Smooth muscle cell (in vitro differentiated cells): ENCODE measurements around the gene SERHL2. TPM values are rescaled to one million over a fixed set of nuclear protein-coding genes. Genes with fewer than 3 reads are reported as not detected.
"Not testable (repeated sequence)": the region's sequence is repeated elsewhere in the genome, so short reads cannot be mapped to it uniquely, and the experiment has no call there.

Experiments used
- DNase-seq: peaks from one replicate; lab custom pipeline; 2025; ENCODE audit not compliant: unreplicated experiment; lab: John Stamatoyannopoulos, UW
- H2AFZ ChIP-seq: fragments of 200-600 bp; sonication (generic); 2 replicates; pipeline ENCODE4 v1.6.0; 2016; ENCODE audit warnings: antibody characterized with exemption, low read depth, mild to moderate bottlenecking
- H3F3A ChIP-seq: fragments of 200-600 bp; sonication (generic); 2 replicates; pipeline ENCODE4 v1.6.0; 2017; ENCODE audit warnings: antibody characterized with exemption, low read depth
- H3K27ac ChIP-seq: fragments of 200-600 bp; sonication (generic); 2 replicates; pipeline ENCODE4 v1.5.1; 2016; ENCODE audit warnings: low read depth, mild to moderate bottlenecking
- H3K27me3 ChIP-seq: fragments of 200-600 bp; sonication (generic); 2 replicates; pipeline ENCODE4 v1.6.1; 2016; ENCODE audit warnings: low read depth, mild to moderate bottlenecking
- H3K36me3 ChIP-seq: fragments of 200-600 bp; sonication (generic); 2 replicates; pipeline ENCODE4 v1.5.1; 2016; ENCODE audit warnings: low read depth
- H3K4me1 ChIP-seq: fragments of 200-600 bp; sonication (generic); 2 replicates; pipeline ENCODE4 v1.5.1; 2016; ENCODE audit warnings: low read depth
- H3K4me2 ChIP-seq: fragments of 200-600 bp; sonication (generic); 2 replicates; pipeline ENCODE4 v1.6.0; 2016; ENCODE audit warnings: mild to moderate bottlenecking
- H3K4me3 ChIP-seq: fragments of 200-600 bp; sonication (generic); 2 replicates; pipeline ENCODE4 v1.5.1; 2016; ENCODE audit warnings: mild to moderate bottlenecking
- H3K79me2 ChIP-seq: fragments of 200-600 bp; sonication (generic); 2 replicates; pipeline ENCODE4 v1.6.0; 2016; ENCODE audit warnings: low read depth, mild to moderate bottlenecking
- H3K9ac ChIP-seq: fragments of 200-600 bp; sonication (generic); 2 replicates; pipeline ENCODE4 v1.6.0; 2016; ENCODE audit warnings: low read depth
- H3K9me3 ChIP-seq: fragments of 200-600 bp; sonication (generic); replicated peaks from 2 replicates; pipeline ENCODE4 v1.5.1; 2016; ENCODE audit warnings: low read depth
- H4K20me1 ChIP-seq: fragments of 200-600 bp; sonication (generic); 2 replicates; pipeline ENCODE4 v1.6.0; 2016; ENCODE audit warnings: low read depth
- WGBS: methylation state at CpG from one replicate; pipeline ENCODE4 v1.1.7; 2016; ENCODE audit warnings: low lambda C conversion rate; 5-methylcytosine and 5-hydroxymethylcytosine counted together
- polyA plus RNA-seq: library from polyadenylated mRNA; unstranded; fragments of >200 nt; fragmentation: Nextera tagmentation; extraction: Ambion mirVana; gene quantifications from 2 replicates; pipeline ENCODE4 v1.2.1, GENCODE V29; 2016
- total RNA-seq: library from RNA; depleted of rRNA; stranded (reverse); fragments of >200 nt; gene quantifications from 2 replicates; pipeline ENCODE4 v1.2.3, GENCODE V29; 2014
- TF ChIP-seq, protein P1 (sequence below): fragments of 200-600 bp; sonication (generic); IDR thresholded peaks from 2 replicates; pipeline ENCODE4 v1.5.1; 2017; ENCODE audit warnings: borderline replicate concordance, mild to moderate bottlenecking, antibody characterized with exemption; ENCODE audit not compliant: insufficient read depth, poor library complexity, severe bottlenecking

SERHL2 gene
- total and polyA plus RNA-seq, 2 experiments from 2014 or later: 1.3 to 4.6 TPM

DNA sequence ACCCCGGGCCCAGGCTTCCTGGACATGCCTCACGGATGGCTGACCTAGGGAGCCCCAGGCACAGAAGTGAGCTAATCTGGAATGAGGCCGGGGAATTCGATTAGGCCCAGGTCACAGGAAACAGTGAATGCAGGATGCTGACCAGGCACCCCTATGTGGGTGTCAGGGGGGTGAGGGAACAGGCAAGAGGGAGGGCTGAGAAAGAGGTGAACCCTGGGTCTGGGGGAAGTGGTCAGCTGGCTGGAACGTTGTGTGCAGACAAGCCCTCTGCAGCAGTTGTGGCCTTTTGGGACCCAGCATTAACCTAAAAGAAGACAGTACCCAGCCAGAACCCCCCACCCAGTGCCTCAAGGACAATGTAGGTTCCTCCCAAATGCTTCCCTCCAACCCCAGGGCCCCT is 8.1 kb downstream of the SERHL2 start:
- Histone ChIP-seq H3K27me3 (no peaks in the 10 kb centered on the region), H3K9ac (no peak overlapping the region), H3F3A (no peaks in the 10 kb centered on the region), H3K79me2 (no peaks in the 10 kb centered on the region), H3K9me3 (no peaks in the 10 kb centered on the region), H3K4me3 (no peak overlapping the region), H4K20me1 (no peaks in the 10 kb centered on the region), H3K27ac (no peak overlapping the region), H3K4me1 (no peaks in the 10 kb centered on the region), H2AFZ (no peak overlapping the region), H3K4me2 (no peak overlapping the region), H3K36me3 (no peaks in the 10 kb centered on the region)
- no peak for DNase-seq
- TF ChIP-seq, protein P1, sequence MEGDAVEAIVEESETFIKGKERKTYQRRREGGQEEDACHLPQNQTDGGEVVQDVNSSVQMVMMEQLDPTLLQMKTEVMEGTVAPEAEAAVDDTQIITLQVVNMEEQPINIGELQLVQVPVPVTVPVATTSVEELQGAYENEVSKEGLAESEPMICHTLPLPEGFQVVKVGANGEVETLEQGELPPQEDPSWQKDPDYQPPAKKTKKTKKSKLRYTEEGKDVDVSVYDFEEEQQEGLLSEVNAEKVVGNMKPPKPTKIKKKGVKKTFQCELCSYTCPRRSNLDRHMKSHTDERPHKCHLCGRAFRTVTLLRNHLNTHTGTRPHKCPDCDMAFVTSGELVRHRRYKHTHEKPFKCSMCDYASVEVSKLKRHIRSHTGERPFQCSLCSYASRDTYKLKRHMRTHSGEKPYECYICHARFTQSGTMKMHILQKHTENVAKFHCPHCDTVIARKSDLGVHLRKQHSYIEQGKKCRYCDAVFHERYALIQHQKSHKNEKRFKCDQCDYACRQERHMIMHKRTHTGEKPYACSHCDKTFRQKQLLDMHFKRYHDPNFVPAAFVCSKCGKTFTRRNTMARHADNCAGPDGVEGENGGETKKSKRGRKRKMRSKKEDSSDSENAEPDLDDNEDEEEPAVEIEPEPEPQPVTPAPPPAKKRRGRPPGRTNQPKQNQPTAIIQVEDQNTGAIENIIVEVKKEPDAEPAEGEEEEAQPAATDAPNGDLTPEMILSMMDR: no peak
- WGBS: 80% methylated on average over 5 of the region's 5 CpGs

DNA sequence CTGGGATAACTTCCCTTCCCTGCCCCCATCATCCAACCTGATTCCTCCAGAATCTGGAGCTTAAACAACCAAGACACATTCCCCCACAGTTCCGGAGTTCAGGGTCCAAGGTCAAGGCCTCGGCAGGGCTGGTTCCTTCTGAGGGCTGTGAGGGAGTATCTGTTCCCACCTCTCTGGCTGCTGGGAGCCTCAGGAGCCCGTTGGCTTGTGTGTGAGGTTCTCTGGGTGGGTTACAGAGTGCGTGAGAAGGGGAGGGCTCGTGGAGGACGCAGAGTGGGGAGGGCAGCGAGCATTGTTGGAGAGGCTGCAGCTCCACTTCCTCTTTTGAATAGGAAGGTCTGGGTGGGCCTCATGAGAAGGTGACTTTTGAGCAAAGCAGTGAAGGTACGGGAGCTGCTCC is 8.5 kb downstream of the SERHL2 start:
- WGBS: 75% methylated on average over 8 of the region's 8 CpGs
- Histone ChIP-seq H4K20me1 (no peaks in the 10 kb centered on the region), H3F3A (no peaks in the 10 kb centered on the region)

DNA sequence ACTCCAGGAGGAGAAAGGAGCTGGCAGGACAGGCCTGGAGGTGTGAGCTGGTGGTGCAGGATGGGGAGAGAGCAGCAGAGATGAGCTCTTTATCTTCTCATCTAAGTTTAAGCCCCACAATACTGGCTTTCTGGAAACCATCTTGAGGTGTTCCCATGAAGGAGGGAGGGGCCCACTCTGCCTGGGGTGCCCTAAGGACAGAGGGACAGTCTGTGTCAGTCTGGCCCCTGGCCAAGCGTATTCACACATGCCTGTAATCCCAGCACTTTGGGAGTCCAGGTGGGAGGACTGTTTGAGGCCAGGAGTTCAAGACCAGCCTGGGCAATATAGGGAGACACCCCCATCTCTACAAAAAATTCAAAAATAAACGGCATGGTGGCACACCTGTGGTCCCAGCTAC is 8.9 kb downstream of the SERHL2 start:
- no peak overlapping the region for H3K4me3 ChIP-seq
- no peaks in the 10 kb centered on the region for H3K4me1 ChIP-seq
- DNase-seq: no peak
- H3F3A ChIP-seq: no peaks in the 10 kb centered on the region
- TF ChIP-seq, protein P1: no peak
- no peak overlapping the region for H3K9ac ChIP-seq
- 87% methylated on average over 2 of the region's 2 CpGs for WGBS
- H4K20me1 ChIP-seq: no peaks in the 10 kb centered on the region
- H3K9me3 ChIP-seq: no peaks in the 10 kb centered on the region
- no peak overlapping the region for H3K4me2 ChIP-seq
- H3K27me3 ChIP-seq: no peaks in the 10 kb centered on the region
- no peaks in the 10 kb centered on the region for H3K36me3 ChIP-seq
- no peaks in the 10 kb centered on the region for H3K79me2 ChIP-seq
- no peak overlapping the region for H2AFZ ChIP-seq
- no peak overlapping the region for H3K27ac ChIP-seq

More for the DNA sequence above, 8.5 kb downstream of the SERHL2 start:
- Histone ChIP-seq H3K27ac (no peak overlapping the region), H3K27me3 (no peaks in the 10 kb centered on the region), H3K79me2 (no peaks in the 10 kb centered on the region), H3K36me3 (no peaks in the 10 kb centered on the region), H3K9me3 (no peaks in the 10 kb centered on the region), H3K4me3 (no peak overlapping the region), H3K4me1 (no peaks in the 10 kb centered on the region), H3K9ac (no peak overlapping the region), H3K4me2 (no peak overlapping the region), H2AFZ (no peak overlapping the region)
- TF ChIP-seq, protein P1: no peak
- DNase-seq: no peak

- H3K79me2 ChIP-seq, H3K9ac ChIP-seq, H3K4me1 ChIP-seq, H2AFZ ChIP-seq, H3K4me3 ChIP-seq, H4K20me1 ChIP-seq, H3K27ac ChIP-seq, DNase-seq, H3K9me3 ChIP-seq, H3F3A ChIP-seq, H3K36me3 ChIP-seq, H3K27me3 ChIP-seq, H3K4me2 ChIP-seq: not testable (repeated sequence)
- WGBS: 83% methylated on average over 3 of the region's 3 CpGs
Measured at GRCh38 chr22:42563943-42564342, 10.2 kb downstream of the SERHL2 start.
